Measurements from ENCODE around the gene ANKS1B.

ANKS1B gene

GRCh38 chr12:99979471-99979870 lies 5.3 kb downstream of the ANKS1B start:
- ChIA-PET POLR2A (no interaction called here), CTCF (no interaction called here)
- Histone ChIP-seq H3K36me3 (ENCODE audit: control insufficient read depth in 2 of 2, insufficient read depth in 1 of 2, low read length in 2 of 2) (no peaks in the 10 kb centered on the region), H3K4me3 (ENCODE audit: low read depth, low read length) (no peak overlapping the region), H3K9me3 (ENCODE audit: control insufficient read depth, insufficient read depth, low read depth, low read length) (no peaks in the 10 kb centered on the region), H3K4me1 (ENCODE audit: control insufficient read depth, insufficient read depth, low read length) (peaks cover 4% of the 10 kb centered on the region; the same call in 1 of the 2 replicates), H3K27ac (ENCODE audit: extremely low read depth, low read depth, low read length) (no peak overlapping the region)
- no peak for TF ChIP-seq ZNF148 (tag by site-specific recombination; IDR thresholded peaks at IDR 0.05; ENCODE audit: borderline replicate concordance)

GRCh38 chr12:99978152-99978551 lies 6.6 kb downstream of the ANKS1B start:
- Histone ChIP-seq H3K27ac (ENCODE audit: extremely low read depth, low read depth, low read length) (no peak overlapping the region), H3K4me3 (ENCODE audit: low read depth, low read length) (no peak overlapping the region), H3K36me3 (ENCODE audit: control insufficient read depth in 2 of 2, insufficient read depth in 1 of 2, low read length in 2 of 2) (no peaks in the 10 kb centered on the region), H3K4me1 (ENCODE audit: control insufficient read depth, insufficient read depth, low read length) (peaks cover 4% of the 10 kb centered on the region; the same call in 1 of the 2 replicates), H3K9me3 (ENCODE audit: control insufficient read depth, insufficient read depth, low read depth, low read length) (no peaks in the 10 kb centered on the region)
- ChIA-PET CTCF (interaction anchor here (0.6 kb wide), 1 partner anchor 131 kb away, joined by 3 read pairs; no protein-coding TSS in a partner anchor), POLR2A (no interaction called here)
- no peak for TF ChIP-seq ZNF529 (tag by site-specific recombination; IDR thresholded peaks at IDR 0.05; ENCODE audit: insufficient replicate concordance)
- no peak for TF ChIP-seq ZNF670 (tag by site-specific recombination; IDR thresholded peaks at IDR 0.05; ENCODE audit: low read depth)
- TF ChIP-seq KLF10 (tag by site-specific recombination; IDR thresholded peaks at IDR 0.05), result no peak
- no peak for TF ChIP-seq ZNF777 (tag by site-specific recombination; IDR thresholded peaks at IDR 0.05; ENCODE audit: borderline replicate concordance)
- no peak for TF ChIP-seq ZNF747 (tag by site-specific recombination; IDR thresholded peaks at IDR 0.05)
- no peak for TF ChIP-seq ZNF561 (tag by site-specific recombination; IDR thresholded peaks at IDR 0.05; ENCODE audit: borderline replicate concordance)
- no peak for TF ChIP-seq ZNF324 (tag by site-specific recombination; IDR thresholded peaks at IDR 0.05)
- no peak for TF ChIP-seq PRDM6 (tag by site-specific recombination; IDR thresholded peaks at IDR 0.05)
- no peak for TF ChIP-seq SALL2 (tag by site-specific recombination; IDR thresholded peaks at IDR 0.05; ENCODE audit: borderline replicate concordance)
- no peak for TF ChIP-seq ZNF645 (tag by site-specific recombination; IDR thresholded peaks at IDR 0.05)
- TF ChIP-seq OSR2 (tag by site-specific recombination; IDR thresholded peaks at IDR 0.05), result no peak
- TF ChIP-seq TSHZ1 (tag by site-specific recombination; IDR thresholded peaks at IDR 0.05; ENCODE audit: borderline replicate concordance), result no peak
- no peak for TF ChIP-seq ZNF23 (tag by site-specific recombination; IDR thresholded peaks at IDR 0.05; ENCODE audit: borderline replicate concordance)
- no peak for TF ChIP-seq PATZ1 (tag by site-specific recombination; IDR thresholded peaks at IDR 0.05)

Data from HEK293 (cell line).